GM12878 (cell line): ENCODE measurements around the gene TNXB.

Source experiments
- EZH2 ChIP-seq: IDR thresholded peaks from 2 replicates; pipeline ENCODE4 v1.6.1; 2012; ENCODE audit warnings: low read depth, mild to moderate bottlenecking, control low read depth, inconsistent platforms, low read length, borderline replicate concordance; ENCODE audit not compliant: control insufficient read depth
- POLR2A ChIP-seq: IDR thresholded peaks from 2 replicates; pipeline ENCODE4 v1.6.1; 2011; ENCODE audit warnings: low read depth, mild to moderate bottlenecking, low read length
- POLR2AphosphoS2 ChIP-seq: IDR thresholded peaks from 2 replicates; pipeline ENCODE4 v1.6.1; 2011; ENCODE audit warnings: low read depth, mild to moderate bottlenecking, low read length, improper control_type of control experiment, moderate library complexity
- RUNX3 ChIP-seq: IDR thresholded peaks from 2 replicates; pipeline ENCODE4 v1.6.1; 2012; ENCODE audit warnings: low read length, inconsistent platforms
- SIN3A ChIP-seq: IDR thresholded peaks from 2 replicates; pipeline ENCODE4 v1.6.1; 2012; ENCODE audit warnings: low read depth, low read length, improper control_type of control experiment
- USF2 ChIP-seq: IDR thresholded peaks from 2 replicates; pipeline ENCODE4 v1.6.1; 2011; ENCODE audit warnings: low read depth, low read length, improper control_type of control experiment, borderline replicate concordance
- ZNF24 ChIP-seq: fragments of 450-650 bp; IDR thresholded peaks from 2 replicates; pipeline ENCODE4 v1.6.1; 2017; ENCODE audit warnings: antibody characterized with exemption, mild to moderate bottlenecking

- TF ChIP-seq RUNX3 (no peak), EZH2 (no peak), USF2 (no peak), ZNF24 (no peak), SIN3A (no peak), POLR2A (no peak), POLR2AphosphoS2 (no peak)
Measured at GRCh38 chr6:32092760-32093497, 16.2 kb downstream of the TNXB start.
